NCI-H2196 treated with DMSO at 0.1 percent for 48 hours (cell line): ENCODE measurements around the gene NAB2.
A peak's percentile ranks its signal among the peaks of the same experiment; 100 is the strongest.
"Not testable (repeated sequence)": the region's sequence is repeated elsewhere in the genome, so short reads cannot be mapped to it uniquely, and the experiment has no call there.

Experiments
- DNase-seq: peaks from one replicate; lab custom pipeline; 2025; ENCODE audit not compliant: unreplicated experiment; lab: John Stamatoyannopoulos, UW

Gene NAB2, protein sequence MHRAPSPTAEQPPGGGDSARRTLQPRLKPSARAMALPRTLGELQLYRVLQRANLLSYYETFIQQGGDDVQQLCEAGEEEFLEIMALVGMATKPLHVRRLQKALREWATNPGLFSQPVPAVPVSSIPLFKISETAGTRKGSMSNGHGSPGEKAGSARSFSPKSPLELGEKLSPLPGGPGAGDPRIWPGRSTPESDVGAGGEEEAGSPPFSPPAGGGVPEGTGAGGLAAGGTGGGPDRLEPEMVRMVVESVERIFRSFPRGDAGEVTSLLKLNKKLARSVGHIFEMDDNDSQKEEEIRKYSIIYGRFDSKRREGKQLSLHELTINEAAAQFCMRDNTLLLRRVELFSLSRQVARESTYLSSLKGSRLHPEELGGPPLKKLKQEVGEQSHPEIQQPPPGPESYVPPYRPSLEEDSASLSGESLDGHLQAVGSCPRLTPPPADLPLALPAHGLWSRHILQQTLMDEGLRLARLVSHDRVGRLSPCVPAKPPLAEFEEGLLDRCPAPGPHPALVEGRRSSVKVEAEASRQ

DNA sequence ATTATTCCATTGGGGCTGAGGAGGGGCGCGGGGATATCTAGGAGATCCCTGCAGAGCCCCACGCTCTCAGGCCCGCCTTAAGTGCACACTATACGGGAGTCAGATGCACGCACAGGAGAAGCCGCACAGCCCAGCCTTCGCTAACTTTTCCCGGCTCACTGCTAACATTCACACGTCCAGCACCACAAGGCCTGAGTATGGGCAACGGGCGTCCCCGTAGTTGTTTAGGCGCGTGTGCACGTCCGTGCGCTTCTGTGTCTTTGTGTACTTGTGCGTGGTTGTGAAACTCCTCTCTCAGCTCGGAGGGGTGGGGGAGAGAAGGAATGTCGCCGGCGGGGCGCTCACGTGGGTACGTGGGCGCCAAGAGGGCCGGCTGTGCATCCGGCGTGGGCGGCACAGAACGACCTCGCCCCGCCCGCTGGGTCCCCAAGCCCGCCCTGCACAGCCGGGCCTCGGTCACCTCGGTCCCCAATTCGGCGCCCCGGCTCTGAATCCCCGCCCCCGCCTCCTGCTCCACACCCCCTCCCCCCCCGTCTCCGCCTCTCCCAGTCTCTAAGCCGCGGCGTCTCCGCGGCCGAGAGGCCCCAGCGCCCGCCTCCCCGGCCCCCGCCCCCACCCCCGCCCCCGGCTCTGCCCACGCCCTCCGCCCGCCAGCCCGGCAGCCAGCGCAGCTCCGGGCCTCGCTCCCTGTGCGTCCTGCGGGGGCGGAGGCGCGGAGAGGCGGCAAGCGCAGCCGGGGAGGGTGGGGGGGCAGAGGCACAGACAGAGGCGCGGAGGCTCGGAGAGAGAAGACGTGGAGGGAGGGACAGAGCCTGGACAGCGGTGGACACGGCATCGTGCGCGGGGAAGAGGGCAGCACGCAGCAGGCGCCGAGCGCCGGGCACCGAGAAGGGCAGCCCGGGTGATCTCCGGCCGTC is at the start of gene NAB2:
Gene NAB2 (plus strand): TSS at position 761 of the 917 bp plus-strand sequence. CDS start 158 bp downstream, outside the sequence.
- peak; percentile 87 for DNase-seq

DNA sequence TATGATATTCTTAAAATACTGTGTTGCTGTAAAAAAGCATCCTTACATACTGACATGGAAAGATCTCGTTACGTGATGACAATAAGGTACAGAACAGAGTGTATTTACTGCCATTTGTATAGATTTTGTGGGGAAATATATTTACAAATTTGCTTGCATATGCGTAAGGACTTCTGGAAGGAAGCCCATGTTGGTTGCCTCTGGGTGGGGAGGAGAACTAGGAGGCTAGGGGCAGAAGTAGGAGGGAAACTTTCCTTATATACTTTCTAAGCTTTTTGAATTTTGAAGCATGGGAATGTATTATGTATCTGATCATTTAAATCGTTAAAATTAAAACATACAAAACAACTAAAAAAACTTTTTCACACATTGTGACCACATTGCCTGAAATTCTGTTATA is 48.7 kb upstream of the NAB2 start:
- DNase-seq = no peak

DNA sequence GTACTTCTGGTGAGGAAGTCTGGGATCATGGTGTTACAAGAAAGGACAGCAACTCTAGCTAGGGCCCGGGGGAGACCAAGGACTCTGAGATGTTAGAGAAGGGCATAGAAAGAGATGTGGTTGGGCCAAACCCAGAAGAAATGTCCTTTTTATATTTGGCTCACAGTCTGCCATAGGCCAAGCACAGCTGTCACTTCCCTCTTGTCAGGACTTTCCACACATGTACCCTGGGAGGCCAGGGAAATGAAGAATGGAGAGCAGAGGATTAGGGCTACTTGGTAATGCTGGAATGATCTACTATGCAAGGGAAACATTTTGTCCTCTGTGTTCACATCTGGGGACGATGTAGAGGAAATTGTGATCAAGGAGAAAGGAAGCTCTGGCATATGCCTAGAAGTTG is 48.2 kb upstream of the NAB2 start:
- no peak for DNase-seq

DNA sequence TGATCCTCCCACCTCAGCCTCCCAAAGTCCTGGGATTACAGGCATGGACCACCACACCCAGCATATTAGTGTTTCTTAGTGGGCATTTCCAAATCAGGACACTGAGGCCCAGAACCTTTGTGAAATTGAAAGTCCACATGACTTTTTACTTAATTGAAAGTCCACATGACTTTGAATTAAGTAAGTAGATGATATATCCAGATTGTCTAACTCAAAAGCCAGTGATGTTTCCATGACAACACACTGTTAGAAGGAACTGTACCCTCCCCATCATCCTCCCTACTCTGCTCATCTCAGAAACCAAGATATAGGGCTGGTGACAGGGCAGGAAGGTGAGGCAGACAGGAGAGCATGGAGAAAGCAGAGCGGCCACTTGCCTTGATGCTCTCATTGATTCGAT is 46.2 kb upstream of the NAB2 start:
- no peak for DNase-seq

DNA sequence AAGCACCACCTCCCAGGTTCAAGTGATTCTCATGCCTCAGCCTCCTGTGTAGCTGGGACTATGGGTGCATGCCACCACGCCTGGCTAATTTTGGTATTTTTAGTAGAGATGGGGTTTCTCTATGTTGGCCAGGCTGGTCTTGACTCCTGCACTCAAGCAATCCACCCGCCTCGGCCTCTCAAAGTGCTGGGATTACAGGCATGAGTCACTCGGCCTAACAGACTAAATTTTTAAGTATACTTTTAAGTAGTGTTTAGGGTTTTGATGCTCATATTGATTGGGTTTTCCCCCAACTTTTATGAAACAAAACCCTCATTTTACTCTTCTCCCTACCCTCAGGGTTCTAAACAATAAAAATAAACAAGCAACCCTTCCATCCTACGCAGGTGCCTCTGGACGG is 44.4 kb upstream of the NAB2 start:
- no peak for DNase-seq

DNA sequence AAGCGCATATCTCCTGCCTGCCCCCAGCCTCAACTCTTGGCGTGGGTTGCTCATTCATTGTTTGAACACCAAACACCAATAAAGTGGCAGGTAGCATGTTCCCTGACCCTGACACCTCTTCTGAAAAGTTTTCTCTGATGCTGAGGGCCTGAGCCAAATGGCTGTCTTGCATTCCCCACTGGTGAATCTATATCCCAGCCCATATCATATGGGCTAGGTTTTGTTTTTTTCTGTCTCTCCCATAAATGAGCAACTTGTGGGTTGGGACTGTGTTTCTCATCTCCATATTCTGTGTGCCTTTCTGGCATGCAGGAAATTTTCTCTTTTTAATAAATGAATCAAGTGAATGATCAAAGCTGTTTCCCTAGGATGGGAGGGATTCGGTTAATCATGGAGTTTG is 44.0 kb upstream of the NAB2 start:
- no peak for DNase-seq

DNA sequence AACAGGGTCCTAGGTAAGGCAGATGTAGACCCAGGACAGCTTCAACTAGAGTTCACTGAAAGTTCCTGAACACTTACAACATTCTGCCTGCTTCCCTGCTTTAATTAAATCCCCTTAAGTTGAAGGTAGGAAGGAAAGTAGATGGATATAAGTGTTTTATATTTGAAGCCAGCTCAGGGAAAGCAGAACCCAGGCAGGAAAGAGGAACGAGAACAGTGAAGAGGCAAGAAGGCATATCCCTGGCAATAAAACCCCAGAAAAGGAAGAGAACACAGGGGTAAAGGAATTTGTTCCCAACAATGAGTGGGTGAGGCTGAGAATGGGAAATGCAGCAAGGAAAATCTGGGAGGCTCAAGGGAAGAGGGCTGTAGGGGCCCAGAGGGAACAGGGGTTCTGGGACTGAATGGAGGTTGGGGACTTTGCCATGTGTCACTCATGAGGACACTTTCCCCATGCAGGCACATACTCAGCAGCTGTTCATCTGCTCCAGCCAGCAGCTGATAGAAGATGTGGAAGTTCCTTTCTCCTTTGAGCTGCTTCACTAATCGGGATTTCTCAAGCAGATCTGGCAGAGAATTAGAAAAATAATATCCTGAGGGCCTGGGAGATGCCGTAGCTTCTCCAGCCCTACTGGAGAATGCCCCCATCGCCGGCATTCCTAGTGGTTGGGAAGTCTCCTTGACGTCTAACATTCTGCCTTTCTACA is 42.7 kb upstream of the NAB2 start:
- DNase-seq = no peak

DNA sequence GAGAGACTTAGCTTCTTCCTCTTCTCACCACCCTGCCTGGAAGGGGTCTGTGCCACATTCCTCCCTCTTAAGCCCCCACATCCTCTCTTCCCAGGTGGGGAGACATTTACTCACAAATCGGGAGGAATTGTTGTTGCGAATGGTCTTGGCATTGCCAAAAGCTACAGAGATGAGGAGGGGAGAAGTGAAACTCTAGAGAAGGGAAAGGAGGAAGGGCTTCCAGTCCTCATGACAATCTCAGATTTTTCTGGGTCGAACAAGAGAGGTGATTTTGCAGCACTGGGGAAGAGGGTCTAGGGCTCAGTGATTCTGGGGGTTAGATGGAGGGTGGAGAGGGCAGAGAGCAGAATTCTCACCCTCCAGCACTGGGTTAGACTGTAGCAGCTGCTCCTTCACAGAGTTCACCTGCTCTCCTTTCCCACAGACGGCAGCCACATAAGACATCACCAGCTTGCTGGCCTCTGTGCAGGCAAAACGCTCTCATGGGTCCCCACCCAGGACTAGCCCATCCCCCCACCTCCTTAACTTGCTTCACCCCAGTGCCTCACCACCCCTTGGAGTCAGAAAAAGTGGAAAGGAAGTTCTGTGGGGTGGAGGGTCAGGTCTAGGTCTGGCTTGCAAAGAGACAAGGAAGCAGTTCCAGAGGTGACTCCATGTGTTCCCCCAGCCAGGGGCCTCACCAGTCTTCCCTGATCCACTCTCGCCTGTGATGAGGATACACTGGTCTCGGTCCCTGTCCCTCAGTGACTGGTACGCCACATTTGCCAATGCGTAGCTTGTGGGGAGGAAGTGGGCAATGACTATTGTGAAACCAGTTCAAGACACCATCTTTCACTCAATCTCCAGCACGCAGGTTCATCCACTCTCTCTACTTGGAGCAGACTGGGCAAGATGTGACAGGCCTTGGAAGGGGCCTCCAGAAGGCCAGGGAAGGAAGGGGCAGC is 41.7 kb upstream of the NAB2 start:
- DNase-seq = no peak

DNA sequence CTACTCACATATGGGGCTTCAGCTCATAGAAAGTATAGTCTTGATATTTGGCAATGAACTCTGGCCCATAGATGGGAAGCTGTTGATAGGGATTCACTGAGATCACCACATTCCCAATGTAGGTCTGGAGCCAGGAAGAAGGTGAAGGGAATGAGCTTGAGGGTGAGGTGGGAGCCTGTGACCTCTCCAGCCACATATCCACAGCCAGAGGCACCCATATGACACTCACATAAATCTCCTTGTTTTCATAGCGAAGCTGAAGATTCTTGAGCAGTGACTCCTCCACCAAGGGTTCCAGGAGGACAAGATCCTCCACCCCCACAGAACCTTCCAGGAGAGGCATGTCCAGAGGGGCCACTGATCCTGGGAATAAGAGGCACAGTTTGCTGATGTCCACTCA is 40.9 kb upstream of the NAB2 start:
- DNase-seq = no peak

DNA sequence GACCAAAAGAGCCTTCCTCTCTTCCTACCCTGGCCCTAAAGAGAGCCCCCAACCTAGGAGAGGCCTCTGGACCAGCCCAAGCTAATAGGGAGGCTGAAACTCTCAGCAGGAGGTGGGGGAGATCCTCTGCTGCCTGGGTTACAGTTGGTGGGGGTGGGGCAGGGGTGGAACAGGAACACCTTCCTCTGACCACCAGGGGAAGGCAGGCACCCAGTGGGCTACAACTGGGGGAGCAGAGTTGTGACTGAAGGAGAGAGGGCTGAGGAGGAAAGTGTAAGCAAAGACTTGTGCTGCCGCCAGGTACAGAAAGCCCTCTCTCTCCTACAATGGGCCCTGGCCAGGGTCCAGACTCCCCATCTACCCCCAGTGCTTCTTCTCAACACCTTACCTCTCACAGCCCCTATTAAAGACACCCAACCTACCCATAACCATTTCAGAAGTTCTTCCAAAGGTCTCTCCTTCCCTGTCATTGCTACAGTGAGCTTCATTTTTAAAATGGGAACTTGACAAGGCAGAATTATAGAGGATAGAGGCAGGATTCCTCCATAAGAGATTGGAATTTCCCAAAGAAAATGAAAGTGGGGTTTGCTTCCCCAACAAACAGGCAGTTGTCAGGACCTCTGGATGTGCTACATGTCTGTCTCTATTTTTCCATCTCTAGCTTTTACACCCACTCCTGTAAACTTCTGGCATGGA is 40.3 kb upstream of the NAB2 start:
- DNase-seq = no peak

DNA sequence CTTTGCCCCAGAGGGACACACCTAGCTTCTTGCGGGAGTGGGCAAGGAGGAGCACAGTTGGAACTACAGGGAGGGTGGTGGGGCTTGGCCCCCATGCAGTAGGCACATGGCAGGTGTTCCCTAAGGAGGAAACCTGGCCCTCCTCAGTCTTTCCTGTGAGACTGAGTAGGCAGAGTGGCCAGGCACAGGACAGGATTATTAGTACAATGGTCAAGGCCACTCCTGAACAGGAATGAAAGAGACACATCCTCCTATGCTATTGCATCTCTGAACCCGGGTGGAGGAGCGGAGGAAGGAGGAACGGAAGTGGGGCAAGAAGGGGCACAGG is 39.8 kb upstream of the NAB2 start:
- no peak for DNase-seq

DNA sequence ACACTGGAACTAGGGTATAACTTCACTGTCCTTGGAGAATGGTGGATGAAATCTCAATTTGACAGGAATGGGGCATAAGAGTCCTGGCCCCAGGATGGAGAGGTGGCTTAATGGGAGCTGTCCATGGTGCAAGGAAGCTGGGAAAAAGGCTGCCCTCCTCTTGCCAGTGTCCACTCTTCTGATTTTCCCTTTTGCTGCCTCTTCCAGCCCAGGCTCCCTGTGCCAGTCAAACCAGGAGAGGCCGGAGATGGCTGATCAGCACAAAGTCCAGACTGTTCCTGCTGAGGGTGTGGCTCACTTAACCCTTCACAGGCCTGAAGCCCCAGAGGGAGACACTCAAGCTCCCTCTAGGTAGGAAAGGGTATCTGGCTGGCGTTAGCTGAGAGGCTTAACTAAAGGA is 39.0 kb upstream of the NAB2 start, which contains the start of gene MYO1A:
Gene MYO1A (minus strand): TSS at position 240 of the 400 bp plus-strand sequence. CDS start 1,806 bp downstream, outside the sequence.
- DNase-seq = no peak

DNA sequence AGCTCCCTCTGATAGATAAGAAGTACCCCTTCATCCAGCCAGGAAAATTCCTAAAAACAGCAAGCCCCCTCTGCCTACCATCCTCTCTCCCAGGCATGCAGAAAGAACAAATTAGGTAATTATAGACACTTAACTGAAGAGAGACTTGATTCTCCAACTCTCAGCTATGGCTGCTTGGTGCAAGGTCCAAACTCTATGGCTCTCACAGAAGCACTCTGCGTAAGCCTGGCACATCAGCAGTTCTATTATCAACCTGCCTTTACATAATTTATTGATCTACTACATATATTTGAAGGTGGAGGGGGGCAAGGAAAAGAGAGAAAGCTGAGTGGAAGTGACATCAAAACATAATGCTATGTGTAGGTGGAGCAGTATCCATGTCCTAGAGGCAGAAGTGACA is 37.9 kb upstream of the NAB2 start:
- DNase-seq = no peak

DNA sequence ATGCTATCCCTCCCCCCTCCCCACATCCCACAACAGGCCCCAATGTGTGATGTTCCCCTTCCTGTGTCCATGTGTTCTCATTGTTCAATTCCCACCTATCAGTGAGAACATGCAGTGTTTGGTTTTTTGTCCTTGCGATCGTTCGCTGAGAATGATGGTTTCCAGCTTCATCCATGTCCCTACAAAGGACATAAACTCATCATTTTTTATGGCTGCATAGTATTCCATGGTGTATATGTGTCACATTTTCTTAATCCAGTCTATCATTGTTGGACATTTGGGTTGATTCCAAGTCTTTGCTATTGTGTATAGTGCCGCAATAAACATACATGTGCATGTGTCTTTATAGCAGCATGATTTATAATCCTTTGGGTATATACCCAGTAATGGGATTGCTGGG is 35.8 kb upstream of the NAB2 start:
- not testable (repeated sequence) for DNase-seq

DNA sequence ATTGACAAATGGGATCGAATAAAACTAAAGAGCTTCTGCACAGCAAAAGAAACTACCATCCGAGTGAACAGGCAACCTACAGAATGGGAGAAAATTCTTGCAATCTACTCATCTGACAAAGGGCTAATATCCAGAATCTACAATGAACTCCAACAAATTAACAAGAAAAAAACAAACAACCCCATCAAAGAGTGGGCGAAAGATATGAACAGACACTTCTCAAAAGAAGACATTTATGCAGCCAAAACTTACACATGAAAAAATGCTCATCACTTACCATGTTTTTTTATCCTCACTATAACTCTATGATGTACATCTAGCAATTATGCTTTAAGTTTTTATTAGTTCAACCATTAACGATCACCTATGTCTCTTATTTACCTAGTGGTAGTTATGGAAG is 35.0 kb upstream of the NAB2 start:
- DNase-seq = not testable (repeated sequence)

DNA sequence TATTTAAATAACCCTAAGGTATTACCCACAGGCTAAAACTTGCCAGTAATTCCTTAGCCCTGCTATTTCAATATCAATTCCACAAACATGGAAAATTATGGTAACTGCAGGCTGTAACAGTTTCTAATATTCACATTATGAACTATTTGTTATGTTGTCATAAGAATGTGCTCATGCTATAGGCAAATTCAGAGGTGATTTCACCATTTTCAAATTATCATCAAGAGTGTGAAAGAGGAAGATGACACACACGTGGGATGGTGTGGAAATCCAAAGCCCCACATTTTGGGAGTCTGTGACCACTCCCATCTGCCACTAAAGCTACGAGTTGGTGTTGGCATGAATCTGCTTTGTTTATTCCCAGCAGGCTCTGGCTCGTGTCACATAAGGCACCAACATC is 33.1 kb upstream of the NAB2 start:
- DNase-seq = no peak

DNA sequence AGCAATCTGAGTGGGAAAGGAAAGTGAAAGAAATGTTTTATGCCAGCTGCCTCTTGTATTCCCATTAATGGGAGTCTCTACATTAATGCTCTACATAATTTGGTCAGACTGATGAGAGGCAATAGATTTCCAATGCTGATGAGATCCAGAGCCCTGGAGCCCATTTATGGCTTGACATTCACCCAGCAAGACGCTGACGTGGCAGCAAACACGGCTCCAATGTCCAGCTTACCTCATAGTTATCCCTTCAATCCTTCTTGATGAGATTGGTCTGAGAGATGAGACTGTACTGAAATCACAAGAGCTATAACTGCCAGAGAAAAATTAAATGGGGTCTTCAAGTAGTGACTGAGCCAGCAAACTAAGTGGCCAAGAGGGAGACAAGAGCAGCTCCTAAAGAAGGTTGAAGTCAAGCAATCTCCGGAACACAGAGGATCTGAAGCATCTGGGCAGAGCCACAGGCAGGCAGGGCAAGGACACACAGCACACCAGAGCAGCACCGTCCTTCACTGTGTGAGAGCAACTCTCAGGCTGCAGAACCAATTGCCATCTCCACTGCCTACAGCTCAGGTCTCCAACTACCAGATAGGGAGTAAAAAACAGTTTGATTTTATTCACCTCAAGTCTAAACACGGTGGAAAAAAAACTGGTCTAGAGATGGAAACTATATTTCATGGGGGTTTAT is 31.7 kb upstream of the NAB2 start:
- DNase-seq = no peak

DNA sequence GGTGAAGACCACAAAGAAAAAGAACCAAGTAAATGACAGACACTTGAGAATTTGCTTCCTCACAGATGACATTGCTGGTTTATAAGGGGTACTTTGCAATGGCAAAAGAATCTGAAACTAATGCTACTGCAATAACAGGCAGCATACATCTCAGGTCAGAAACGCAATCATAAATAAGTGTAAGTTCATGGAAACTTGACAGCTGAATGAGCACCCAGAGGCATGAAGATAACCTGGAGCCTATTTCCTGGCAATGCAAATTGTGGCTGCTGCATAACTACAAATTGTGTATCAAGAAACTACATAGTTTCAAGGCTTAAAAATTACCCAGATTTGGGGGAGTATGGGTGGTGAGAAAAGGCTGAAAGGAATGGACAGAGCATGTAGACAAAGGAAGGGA is 30.5 kb upstream of the NAB2 start:
- DNase-seq = no peak
